WTC11 (cell line): Measurements from ENCODE around the gene ZCCHC4. TPM values are rescaled to one million over a fixed set of nuclear protein-coding genes. Genes with fewer than 3 reads are reported as not detected.

ENCODE experiments used
- ATAC-seq: fragments of 200-7000 bp; cut with Tn5 transposase; 2 replicates; pipeline ENCODE4 v1.10.0; 2021; ENCODE audit warnings: mild to moderate bottlenecking, moderate library complexity
- CTCF ChIA-PET: fragments of 300-600 bp; sonication (Branson Sonifier 250); formaldehyde crosslinking; loops from one replicate; lab custom pipeline; 2021; ENCODE audit warnings: antibody characterized with exemption; lab: Charles Lee
- POLR2A ChIA-PET: fragments of 350-600 bp; sonication (Branson Sonifier 250); formaldehyde crosslinking; loops from one replicate; lab custom pipeline; 2021; ENCODE audit warnings: antibody characterized with exemption; lab: Charles Lee
- DNase-seq: peaks from one replicate; pipeline ENCODE4 v3.0.0; 2021; ENCODE audit warnings: low spot score
- H3K27ac Mint-ChIP-seq: 2 replicates; pipeline ENCODE4 v1.8.0; 2021; ENCODE audit warnings: mixed read lengths
- H3K27me3 Mint-ChIP-seq: 2 replicates; pipeline ENCODE4 v1.8.0; 2021; ENCODE audit warnings: low read depth, mild to moderate bottlenecking, moderate library complexity, mixed read lengths
- H3K36me3 Mint-ChIP-seq: 2 replicates; pipeline ENCODE4 v1.8.0; 2021; ENCODE audit warnings: mixed read lengths
- H3K4me1 Mint-ChIP-seq: 2 replicates; pipeline ENCODE4 v1.8.0; 2022; ENCODE audit warnings: mixed read lengths
- H3K4me3 Mint-ChIP-seq: 2 replicates; pipeline ENCODE4 v1.8.0; 2021; ENCODE audit warnings: mild to moderate bottlenecking, moderate library complexity, mixed read lengths
- H3K9me3 Mint-ChIP-seq: 2 replicates; pipeline ENCODE4 v1.8.0; 2021; ENCODE audit warnings: mixed read lengths
- CBFB ChIP-seq: sonication (generic); formaldehyde crosslinking; IDR thresholded peaks from 2 replicates; pipeline ENCODE4 v1.8.1; 2022; ENCODE audit warnings: mild to moderate bottlenecking, low read depth, missing genetic modification reagents
- EMX1 ChIP-seq: fragments of 250-450 bp; sonication (Bioruptor Pico); IDR thresholded peaks from 2 replicates; pipeline ENCODE4 v1.8.0; 2021; ENCODE audit warnings: mild to moderate bottlenecking
- ETV6 ChIP-seq: sonication (generic); formaldehyde crosslinking; IDR thresholded peaks from 2 replicates; pipeline ENCODE4 v1.8.1; 2022; ENCODE audit warnings: mild to moderate bottlenecking, missing genetic modification reagents
- FOXJ3 ChIP-seq: sonication (generic); formaldehyde crosslinking; IDR thresholded peaks from 2 replicates; pipeline ENCODE4 v1.9.0; 2021; ENCODE audit warnings: missing genetic modification reagents, mild to moderate bottlenecking, borderline replicate concordance
- GRHL2 ChIP-seq: fragments of 250-450 bp; sonication (Bioruptor Pico); IDR thresholded peaks from 2 replicates; pipeline ENCODE4 v1.8.0; 2022; ENCODE audit warnings: mild to moderate bottlenecking, moderate library complexity; ENCODE audit not compliant: insufficient replicate concordance, severe bottlenecking
- KAT7 ChIP-seq: sonication (generic); formaldehyde crosslinking; IDR thresholded peaks from 2 replicates; pipeline ENCODE4 v1.8.1; 2023; ENCODE audit warnings: missing genetic modification reagents, mild to moderate bottlenecking, borderline replicate concordance
- NR2C2 ChIP-seq: sonication (generic); formaldehyde crosslinking; IDR thresholded peaks from 2 replicates; pipeline ENCODE4 v1.8.0; 2022; ENCODE audit warnings: mild to moderate bottlenecking, missing genetic modification reagents
- SP1 ChIP-seq: sonication (generic); formaldehyde crosslinking; conservative IDR thresholded peaks from 2 replicates; pipeline ENCODE4 v1.8.1; 2022; ENCODE audit warnings: missing genetic modification reagents
- TP53 ChIP-seq: sonication (generic); formaldehyde crosslinking; IDR thresholded peaks from 2 replicates; pipeline ENCODE4 v1.8.1; 2023; ENCODE audit warnings: mild to moderate bottlenecking, missing genetic modification reagents
- ZBTB21 ChIP-seq: sonication (generic); formaldehyde crosslinking; IDR thresholded peaks from 2 replicates; pipeline ENCODE4 v1.8.1; 2023; ENCODE audit warnings: mild to moderate bottlenecking, missing genetic modification reagents, borderline replicate concordance
- ZNF232 ChIP-seq: sonication (generic); formaldehyde crosslinking; IDR thresholded peaks from 2 replicates; pipeline ENCODE4 v1.8.0; 2022; ENCODE audit warnings: mild to moderate bottlenecking, missing genetic modification reagents
- ZNF263 ChIP-seq: sonication (generic); formaldehyde crosslinking; IDR thresholded peaks from 2 replicates; pipeline ENCODE4 v1.8.1; 2022; ENCODE audit warnings: low read depth, mild to moderate bottlenecking, moderate library complexity, missing genetic modification reagents
- ZNF396 ChIP-seq: fragments of 250-450 bp; sonication (Bioruptor Pico); IDR thresholded peaks from 2 replicates; pipeline ENCODE4 v1.8.0; 2021; ENCODE audit warnings: mild to moderate bottlenecking, moderate library complexity, borderline replicate concordance
- ZNF671 ChIP-seq: fragments of 250-450 bp; sonication (Bioruptor Pico); IDR thresholded peaks from 2 replicates; pipeline ENCODE4 v1.8.0; 2021; ENCODE audit warnings: mild to moderate bottlenecking
- total RNA-seq: library from RNA; stranded (reverse); gene quantifications from 3 replicates; pipeline ENCODE4 v1.2.3, GENCODE V29; 2021
- TF ChIP-seq, protein P1 (sequence below): sonication (generic); formaldehyde crosslinking; IDR thresholded peaks from 2 replicates; pipeline ENCODE4 v1.8.1; 2022; ENCODE audit warnings: missing genetic modification reagents, borderline replicate concordance
- TF ChIP-seq, protein P2 (sequence below): sonication (generic); formaldehyde crosslinking; IDR thresholded peaks from 2 replicates; pipeline ENCODE4 v1.8.1; 2023; ENCODE audit warnings: mild to moderate bottlenecking, missing genetic modification reagents
- TF ChIP-seq, protein P3 (sequence below): sonication (generic); formaldehyde crosslinking; conservative IDR thresholded peaks from 2 replicates; pipeline ENCODE4 v1.8.1; 2023; ENCODE audit warnings: mild to moderate bottlenecking, low read depth, missing genetic modification reagents, moderate library complexity
- TF ChIP-seq, protein P4 (sequence below): fragments of 250-450 bp; sonication (Bioruptor Pico); IDR thresholded peaks from 2 replicates; pipeline ENCODE4 v1.9.0; 2021; ENCODE audit warnings: moderate library complexity, mild to moderate bottlenecking, inconsistent platforms, borderline replicate concordance
- TF ChIP-seq, protein P5 (sequence below): sonication (generic); formaldehyde crosslinking; conservative IDR thresholded peaks from 2 replicates; pipeline ENCODE4 v1.8.1; 2022; ENCODE audit warnings: mild to moderate bottlenecking, missing genetic modification reagents
- TF ChIP-seq, protein P6 (sequence below): sonication (generic); formaldehyde crosslinking; IDR thresholded peaks from 2 replicates; pipeline ENCODE4 v1.8.0; 2023; ENCODE audit warnings: missing genetic modification reagents
- TF ChIP-seq, protein P7 (sequence below): sonication (generic); formaldehyde crosslinking; IDR thresholded peaks from 2 replicates; pipeline ENCODE4 v1.8.1; 2023; ENCODE audit warnings: mild to moderate bottlenecking, missing genetic modification reagents

The ZCCHC4 gene
- total RNA-seq, 1 experiment from 2014 or later: 13.6 TPM

DNA sequence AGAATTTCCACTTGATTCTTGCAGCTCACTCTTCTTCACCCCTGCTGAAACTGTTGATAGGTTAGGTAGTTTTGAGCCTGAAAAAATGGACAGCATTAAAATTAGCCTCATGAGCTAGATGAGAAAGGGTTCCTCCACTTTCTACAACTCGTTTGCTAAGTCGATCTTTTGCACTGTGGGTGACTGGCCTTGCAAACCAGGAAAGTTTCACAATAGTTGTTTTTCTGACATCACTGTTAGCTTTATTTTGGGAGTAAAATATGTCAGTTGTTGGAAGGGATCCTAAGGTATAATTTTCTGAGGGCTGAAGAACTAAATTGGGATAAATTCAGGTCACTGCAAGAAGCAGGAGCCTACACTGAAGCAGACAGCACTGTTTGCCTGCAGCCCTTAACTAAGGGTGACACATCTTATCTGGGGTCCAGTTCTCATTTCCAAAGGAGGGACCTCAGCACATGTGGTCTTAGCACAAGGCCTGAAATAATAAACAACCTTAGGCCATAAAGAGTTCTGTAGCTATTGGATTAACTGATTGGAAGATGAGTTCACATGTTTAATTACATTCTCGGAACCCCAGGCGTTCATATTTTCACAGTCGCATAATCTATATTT lies 93.6 kb downstream of the ZCCHC4 start:
- ATAC-seq (no peak), DNase-seq (no peak)
- TF ChIP-seq ETV6 (CRISPR knock-in tag): no peak
- TF ChIP-seq, protein P1, sequence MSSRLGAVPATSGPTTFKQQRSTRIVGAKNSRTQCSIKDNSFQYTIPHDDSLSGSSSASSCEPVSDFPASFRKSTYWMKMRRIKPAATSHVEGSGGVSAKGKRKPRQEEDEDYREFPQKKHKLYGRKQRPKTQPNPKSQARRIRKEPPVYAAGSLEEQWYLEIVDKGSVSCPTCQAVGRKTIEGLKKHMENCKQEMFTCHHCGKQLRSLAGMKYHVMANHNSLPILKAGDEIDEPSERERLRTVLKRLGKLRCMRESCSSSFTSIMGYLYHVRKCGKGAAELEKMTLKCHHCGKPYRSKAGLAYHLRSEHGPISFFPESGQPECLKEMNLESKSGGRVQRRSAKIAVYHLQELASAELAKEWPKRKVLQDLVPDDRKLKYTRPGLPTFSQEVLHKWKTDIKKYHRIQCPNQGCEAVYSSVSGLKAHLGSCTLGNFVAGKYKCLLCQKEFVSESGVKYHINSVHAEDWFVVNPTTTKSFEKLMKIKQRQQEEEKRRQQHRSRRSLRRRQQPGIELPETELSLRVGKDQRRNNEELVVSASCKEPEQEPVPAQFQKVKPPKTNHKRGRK: no peak
- TF ChIP-seq, protein P2, sequence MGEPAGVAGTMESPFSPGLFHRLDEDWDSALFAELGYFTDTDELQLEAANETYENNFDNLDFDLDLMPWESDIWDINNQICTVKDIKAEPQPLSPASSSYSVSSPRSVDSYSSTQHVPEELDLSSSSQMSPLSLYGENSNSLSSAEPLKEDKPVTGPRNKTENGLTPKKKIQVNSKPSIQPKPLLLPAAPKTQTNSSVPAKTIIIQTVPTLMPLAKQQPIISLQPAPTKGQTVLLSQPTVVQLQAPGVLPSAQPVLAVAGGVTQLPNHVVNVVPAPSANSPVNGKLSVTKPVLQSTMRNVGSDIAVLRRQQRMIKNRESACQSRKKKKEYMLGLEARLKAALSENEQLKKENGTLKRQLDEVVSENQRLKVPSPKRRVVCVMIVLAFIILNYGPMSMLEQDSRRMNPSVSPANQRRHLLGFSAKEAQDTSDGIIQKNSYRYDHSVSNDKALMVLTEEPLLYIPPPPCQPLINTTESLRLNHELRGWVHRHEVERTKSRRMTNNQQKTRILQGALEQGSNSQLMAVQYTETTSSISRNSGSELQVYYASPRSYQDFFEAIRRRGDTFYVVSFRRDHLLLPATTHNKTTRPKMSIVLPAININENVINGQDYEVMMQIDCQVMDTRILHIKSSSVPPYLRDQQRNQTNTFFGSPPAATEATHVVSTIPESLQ (CRISPR knock-in tag): no peak
- TF ChIP-seq, protein P3, sequence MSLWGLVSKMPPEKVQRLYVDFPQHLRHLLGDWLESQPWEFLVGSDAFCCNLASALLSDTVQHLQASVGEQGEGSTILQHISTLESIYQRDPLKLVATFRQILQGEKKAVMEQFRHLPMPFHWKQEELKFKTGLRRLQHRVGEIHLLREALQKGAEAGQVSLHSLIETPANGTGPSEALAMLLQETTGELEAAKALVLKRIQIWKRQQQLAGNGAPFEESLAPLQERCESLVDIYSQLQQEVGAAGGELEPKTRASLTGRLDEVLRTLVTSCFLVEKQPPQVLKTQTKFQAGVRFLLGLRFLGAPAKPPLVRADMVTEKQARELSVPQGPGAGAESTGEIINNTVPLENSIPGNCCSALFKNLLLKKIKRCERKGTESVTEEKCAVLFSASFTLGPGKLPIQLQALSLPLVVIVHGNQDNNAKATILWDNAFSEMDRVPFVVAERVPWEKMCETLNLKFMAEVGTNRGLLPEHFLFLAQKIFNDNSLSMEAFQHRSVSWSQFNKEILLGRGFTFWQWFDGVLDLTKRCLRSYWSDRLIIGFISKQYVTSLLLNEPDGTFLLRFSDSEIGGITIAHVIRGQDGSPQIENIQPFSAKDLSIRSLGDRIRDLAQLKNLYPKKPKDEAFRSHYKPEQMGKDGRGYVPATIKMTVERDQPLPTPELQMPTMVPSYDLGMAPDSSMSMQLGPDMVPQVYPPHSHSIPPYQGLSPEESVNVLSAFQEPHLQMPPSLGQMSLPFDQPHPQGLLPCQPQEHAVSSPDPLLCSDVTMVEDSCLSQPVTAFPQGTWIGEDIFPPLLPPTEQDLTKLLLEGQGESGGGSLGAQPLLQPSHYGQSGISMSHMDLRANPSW (CRISPR knock-in tag): no peak
- no peak for TF ChIP-seq ZBTB21 (CRISPR knock-in tag)
- H3K27me3 Mint-ChIP-seq: no peaks in the 10 kb centered on the region
- POLR2A ChIA-PET: no interaction called here
- no peaks in the 10 kb centered on the region for H3K9me3 Mint-ChIP-seq
- no peak overlapping the region for H3K4me3 Mint-ChIP-seq
- H3K4me1 Mint-ChIP-seq: no peaks in the 10 kb centered on the region
- no peak overlapping the region for H3K27ac Mint-ChIP-seq
- CTCF ChIA-PET: no interaction called here
- peaks cover 57% of the 10 kb centered on the region for H3K36me3 Mint-ChIP-seq

DNA sequence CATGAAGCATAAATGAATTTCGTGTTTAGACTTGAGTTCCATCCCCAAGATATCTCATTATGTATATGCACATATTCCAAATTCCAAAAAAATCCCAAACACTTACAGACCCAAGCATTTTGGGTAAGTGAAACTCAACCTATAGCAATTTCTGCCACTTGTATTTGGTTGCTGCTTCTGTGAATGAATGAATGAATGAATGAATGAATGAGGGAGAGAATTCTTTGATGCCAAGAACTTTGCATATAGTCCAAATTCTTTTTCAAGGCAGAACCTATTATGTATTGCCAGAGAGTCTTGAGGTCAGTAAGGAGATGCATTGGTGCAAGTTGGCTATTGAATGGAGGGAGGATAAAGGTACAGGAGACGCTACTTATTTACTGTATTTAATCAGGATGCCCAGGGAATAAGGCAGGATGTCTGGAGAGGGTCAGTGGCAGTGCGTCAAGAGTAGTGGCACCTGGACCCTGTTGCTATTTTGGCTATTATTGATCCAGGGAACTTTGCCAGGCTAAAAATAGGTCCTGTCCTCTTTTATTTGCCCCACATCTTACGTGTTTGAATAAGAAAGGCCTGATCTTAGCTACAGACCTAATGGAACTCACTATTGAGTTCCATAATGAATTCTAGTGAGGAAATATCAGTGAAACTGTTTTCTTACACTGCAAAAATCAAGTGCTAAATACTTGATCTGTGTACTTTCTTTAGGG lies 98.4 kb downstream of the ZCCHC4 start:
- Mint-ChIP-seq H3K9me3 (no peaks in the 10 kb centered on the region), H3K27ac (no peak overlapping the region), H3K27me3 (no peaks in the 10 kb centered on the region), H3K4me3 (no peak overlapping the region), H3K4me1 (no peaks in the 10 kb centered on the region), H3K36me3 (peaks cover 69% of the 10 kb centered on the region)
- DNase-seq: no peak
- no peak for ATAC-seq
- CTCF ChIA-PET: no interaction called here
- POLR2A ChIA-PET: no interaction called here
- no peak for TF ChIP-seq ZNF232
- TF ChIP-seq, protein P4, sequence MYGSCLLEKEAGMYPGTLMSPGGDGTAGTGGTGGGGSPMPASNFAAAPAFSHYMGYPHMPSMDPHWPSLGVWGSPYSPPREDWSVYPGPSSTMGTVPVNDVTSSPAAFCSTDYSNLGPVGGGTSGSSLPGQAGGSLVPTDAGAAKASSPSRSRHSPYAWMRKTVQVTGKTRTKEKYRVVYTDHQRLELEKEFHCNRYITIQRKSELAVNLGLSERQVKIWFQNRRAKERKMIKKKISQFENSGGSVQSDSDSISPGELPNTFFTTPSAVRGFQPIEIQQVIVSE (CRISPR knock-in tag): no peak
- no peak for TF ChIP-seq ZNF396 (CRISPR knock-in tag)
- TF ChIP-seq FOXJ3 (CRISPR knock-in tag): no peak
- no peak for TF ChIP-seq NR2C2 (CRISPR knock-in tag)
- no peak for TF ChIP-seq SP1 (CRISPR knock-in tag)
- TF ChIP-seq TP53 (CRISPR knock-in tag): no peak
- TF ChIP-seq CBFB (CRISPR knock-in tag): no peak
- TF ChIP-seq, protein P5, sequence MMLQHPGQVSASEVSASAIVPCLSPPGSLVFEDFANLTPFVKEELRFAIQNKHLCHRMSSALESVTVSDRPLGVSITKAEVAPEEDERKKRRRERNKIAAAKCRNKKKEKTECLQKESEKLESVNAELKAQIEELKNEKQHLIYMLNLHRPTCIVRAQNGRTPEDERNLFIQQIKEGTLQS (CRISPR knock-in tag): no peak
- no peak for TF ChIP-seq ZNF263
- TF ChIP-seq, protein P6, sequence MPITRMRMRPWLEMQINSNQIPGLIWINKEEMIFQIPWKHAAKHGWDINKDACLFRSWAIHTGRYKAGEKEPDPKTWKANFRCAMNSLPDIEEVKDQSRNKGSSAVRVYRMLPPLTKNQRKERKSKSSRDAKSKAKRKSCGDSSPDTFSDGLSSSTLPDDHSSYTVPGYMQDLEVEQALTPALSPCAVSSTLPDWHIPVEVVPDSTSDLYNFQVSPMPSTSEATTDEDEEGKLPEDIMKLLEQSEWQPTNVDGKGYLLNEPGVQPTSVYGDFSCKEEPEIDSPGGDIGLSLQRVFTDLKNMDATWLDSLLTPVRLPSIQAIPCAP: no peak
- no peak for TF ChIP-seq KAT7
- TF ChIP-seq, protein P7, sequence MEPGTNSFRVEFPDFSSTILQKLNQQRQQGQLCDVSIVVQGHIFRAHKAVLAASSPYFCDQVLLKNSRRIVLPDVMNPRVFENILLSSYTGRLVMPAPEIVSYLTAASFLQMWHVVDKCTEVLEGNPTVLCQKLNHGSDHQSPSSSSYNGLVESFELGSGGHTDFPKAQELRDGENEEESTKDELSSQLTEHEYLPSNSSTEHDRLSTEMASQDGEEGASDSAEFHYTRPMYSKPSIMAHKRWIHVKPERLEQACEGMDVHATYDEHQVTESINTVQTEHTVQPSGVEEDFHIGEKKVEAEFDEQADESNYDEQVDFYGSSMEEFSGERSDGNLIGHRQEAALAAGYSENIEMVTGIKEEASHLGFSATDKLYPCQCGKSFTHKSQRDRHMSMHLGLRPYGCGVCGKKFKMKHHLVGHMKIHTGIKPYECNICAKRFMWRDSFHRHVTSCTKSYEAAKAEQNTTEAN (CRISPR knock-in tag): no peak
- no peak for TF ChIP-seq EMX1 (CRISPR knock-in tag)
- no peak for TF ChIP-seq GRHL2 (CRISPR knock-in tag)
- no peak for TF ChIP-seq ZNF671 (CRISPR knock-in tag)
